OCI-LY3 (cell line): ENCODE data around the gene RFX4.

Source experiments
- EZH2phosphoT487 ChIP-seq: fragments of 200-600 bp; shearing (Covaris generic); IDR thresholded peaks from 2 replicates; pipeline ENCODE4 v1.6.1; 2018; ENCODE audit warnings: antibody characterized with exemption, mixed run types, low read depth
- TF ChIP-seq, protein P1 (sequence below): fragments of 200-600, 300-600 bp; sonication (generic); IDR thresholded peaks from 2 replicates; pipeline ENCODE4 v1.5.1; 2014; ENCODE audit warnings: antibody characterized with exemption, low read length, low read depth

DNA sequence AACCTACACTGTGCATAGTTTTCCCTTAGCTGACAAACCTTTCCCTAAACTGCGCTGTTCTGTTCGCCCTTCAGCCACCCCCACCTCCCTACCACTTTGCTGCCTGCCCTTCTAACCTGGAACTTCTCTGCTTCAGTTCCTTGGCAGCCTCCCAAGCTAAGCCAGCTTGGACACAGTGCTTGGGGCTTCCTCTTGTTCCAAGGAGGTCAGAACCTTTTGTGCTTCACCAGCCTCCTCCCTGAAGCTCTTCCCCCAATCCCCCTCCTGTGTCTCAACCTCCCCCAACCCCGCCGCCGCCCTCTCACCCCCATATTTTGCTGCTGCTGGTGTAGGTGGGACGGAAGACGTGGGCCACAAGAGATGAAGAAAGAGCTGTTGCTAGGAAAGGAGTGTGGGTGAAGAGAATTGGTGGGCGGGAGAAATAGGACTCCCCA lies 183.6 kb downstream of the RFX4 start:
- no peak for TF ChIP-seq EZH2phosphoT487
- TF ChIP-seq, protein P1, sequence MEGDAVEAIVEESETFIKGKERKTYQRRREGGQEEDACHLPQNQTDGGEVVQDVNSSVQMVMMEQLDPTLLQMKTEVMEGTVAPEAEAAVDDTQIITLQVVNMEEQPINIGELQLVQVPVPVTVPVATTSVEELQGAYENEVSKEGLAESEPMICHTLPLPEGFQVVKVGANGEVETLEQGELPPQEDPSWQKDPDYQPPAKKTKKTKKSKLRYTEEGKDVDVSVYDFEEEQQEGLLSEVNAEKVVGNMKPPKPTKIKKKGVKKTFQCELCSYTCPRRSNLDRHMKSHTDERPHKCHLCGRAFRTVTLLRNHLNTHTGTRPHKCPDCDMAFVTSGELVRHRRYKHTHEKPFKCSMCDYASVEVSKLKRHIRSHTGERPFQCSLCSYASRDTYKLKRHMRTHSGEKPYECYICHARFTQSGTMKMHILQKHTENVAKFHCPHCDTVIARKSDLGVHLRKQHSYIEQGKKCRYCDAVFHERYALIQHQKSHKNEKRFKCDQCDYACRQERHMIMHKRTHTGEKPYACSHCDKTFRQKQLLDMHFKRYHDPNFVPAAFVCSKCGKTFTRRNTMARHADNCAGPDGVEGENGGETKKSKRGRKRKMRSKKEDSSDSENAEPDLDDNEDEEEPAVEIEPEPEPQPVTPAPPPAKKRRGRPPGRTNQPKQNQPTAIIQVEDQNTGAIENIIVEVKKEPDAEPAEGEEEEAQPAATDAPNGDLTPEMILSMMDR = no peak
